AG04449 (cell line): Measurements from ENCODE around the gene SH3RF1.

Source experiments
- CTCF ChIA-PET: fragments of 350-600 bp; formaldehyde crosslinking; extraction: SDS; loops from one replicate; lab custom pipeline; 2021; ENCODE audit warnings: antibody characterized with exemption; lab: Yijun Ruan, JAX
- POLR2A ChIA-PET: fragments of 400-600, 350-600 bp; formaldehyde crosslinking; extraction: SDS; loops from one replicate; lab custom pipeline; 2020; ENCODE audit warnings: antibody characterized with exemption, inconsistent platforms; lab: Yijun Ruan, JAX
- DNase-seq: peaks from one replicate; pipeline ENCODE4 v3.0.0-alpha.2; 2010; ENCODE audit warnings: low read depth, low spot score
- H3K4me3 ChIP-seq: 2 replicates; pipeline ENCODE4 v1.5.1; 2011; ENCODE audit warnings: low read depth, mild to moderate bottlenecking, control low read depth, low read length
- TF ChIP-seq, protein P1 (sequence below): IDR thresholded peaks from one replicate; pipeline ENCODE4 v1.5.1; 2011; ENCODE audit warnings: mild to moderate bottlenecking, moderate library complexity, low read length, control low read depth, inconsistent platforms; ENCODE audit not compliant: insufficient read depth; ENCODE audit errors: missing control alignments

SH3RF1 gene

DNA sequence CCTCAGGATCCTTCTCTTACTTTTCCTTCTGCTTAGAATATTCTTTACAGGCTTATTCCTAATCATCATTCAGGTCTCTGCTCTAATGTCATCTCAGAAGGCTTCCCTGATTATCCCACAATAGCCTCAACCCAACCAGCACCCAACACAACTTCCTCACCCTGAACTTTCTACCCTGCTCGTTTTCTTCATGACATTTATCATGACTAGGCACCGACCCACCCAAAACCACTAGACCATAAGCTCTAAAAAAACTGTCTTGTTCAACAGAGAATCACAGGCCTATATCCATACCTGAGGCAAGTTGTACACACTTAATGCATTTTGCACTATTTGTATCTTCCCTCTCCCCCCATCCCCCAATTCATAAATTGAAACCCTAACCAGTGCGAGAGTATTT lies 95.3 kb downstream of the SH3RF1 start:
- H3K4me3 ChIP-seq: no peak overlapping the region
- no peak for DNase-seq
- ChIA-PET CTCF (no interaction called here), POLR2A (no interaction called here)
- TF ChIP-seq, protein P1, sequence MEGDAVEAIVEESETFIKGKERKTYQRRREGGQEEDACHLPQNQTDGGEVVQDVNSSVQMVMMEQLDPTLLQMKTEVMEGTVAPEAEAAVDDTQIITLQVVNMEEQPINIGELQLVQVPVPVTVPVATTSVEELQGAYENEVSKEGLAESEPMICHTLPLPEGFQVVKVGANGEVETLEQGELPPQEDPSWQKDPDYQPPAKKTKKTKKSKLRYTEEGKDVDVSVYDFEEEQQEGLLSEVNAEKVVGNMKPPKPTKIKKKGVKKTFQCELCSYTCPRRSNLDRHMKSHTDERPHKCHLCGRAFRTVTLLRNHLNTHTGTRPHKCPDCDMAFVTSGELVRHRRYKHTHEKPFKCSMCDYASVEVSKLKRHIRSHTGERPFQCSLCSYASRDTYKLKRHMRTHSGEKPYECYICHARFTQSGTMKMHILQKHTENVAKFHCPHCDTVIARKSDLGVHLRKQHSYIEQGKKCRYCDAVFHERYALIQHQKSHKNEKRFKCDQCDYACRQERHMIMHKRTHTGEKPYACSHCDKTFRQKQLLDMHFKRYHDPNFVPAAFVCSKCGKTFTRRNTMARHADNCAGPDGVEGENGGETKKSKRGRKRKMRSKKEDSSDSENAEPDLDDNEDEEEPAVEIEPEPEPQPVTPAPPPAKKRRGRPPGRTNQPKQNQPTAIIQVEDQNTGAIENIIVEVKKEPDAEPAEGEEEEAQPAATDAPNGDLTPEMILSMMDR: no peak

DNA sequence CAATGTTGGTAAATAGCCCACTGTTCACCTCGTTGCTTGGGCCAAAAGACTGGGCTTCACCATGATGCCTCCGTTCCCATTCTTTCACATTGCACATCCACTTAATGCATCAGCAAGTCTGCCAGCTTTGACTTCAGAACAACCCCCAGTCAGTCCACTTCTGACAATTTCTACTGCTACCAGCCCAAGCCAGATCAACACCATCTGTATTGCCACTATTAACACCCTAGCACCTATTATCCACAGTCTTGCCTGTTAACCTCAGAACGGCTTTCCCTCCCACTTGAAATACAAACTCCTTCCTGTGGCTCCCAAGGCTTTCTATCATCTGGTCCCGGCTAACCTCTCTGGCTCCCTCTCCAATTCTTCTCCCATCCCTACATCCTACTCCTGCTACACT lies 95.7 kb downstream of the SH3RF1 start:
- DNase-seq: no peak
- H3K4me3 ChIP-seq: no peak overlapping the region
- ChIA-PET CTCF (no interaction called here), POLR2A (no interaction called here)
- TF ChIP-seq, protein P1: no peak

DNA sequence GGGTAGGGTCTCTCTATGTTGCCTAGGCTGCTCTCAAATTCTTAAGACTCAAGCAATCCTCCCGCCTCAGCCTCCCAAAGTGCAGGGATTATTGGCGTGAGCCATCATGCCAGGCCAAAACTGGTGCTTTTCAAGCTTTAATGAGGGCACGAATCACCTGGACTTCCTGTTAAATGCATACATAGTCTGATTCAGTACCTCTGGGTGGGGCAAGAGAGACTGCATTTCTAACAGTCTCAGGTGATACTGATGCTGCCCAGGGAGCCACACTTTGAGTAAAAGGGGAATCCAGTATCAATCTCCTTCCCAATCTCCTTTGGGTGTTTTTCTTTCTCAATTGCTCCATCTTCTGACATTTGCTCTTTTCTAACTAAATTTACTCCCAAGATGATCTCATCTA lies 96.5 kb downstream of the SH3RF1 start:
- ChIA-PET POLR2A (no interaction called here), CTCF (no interaction called here)
- H3K4me3 ChIP-seq: no peak overlapping the region
- DNase-seq: no peak
- TF ChIP-seq, protein P1: no peak

DNA sequence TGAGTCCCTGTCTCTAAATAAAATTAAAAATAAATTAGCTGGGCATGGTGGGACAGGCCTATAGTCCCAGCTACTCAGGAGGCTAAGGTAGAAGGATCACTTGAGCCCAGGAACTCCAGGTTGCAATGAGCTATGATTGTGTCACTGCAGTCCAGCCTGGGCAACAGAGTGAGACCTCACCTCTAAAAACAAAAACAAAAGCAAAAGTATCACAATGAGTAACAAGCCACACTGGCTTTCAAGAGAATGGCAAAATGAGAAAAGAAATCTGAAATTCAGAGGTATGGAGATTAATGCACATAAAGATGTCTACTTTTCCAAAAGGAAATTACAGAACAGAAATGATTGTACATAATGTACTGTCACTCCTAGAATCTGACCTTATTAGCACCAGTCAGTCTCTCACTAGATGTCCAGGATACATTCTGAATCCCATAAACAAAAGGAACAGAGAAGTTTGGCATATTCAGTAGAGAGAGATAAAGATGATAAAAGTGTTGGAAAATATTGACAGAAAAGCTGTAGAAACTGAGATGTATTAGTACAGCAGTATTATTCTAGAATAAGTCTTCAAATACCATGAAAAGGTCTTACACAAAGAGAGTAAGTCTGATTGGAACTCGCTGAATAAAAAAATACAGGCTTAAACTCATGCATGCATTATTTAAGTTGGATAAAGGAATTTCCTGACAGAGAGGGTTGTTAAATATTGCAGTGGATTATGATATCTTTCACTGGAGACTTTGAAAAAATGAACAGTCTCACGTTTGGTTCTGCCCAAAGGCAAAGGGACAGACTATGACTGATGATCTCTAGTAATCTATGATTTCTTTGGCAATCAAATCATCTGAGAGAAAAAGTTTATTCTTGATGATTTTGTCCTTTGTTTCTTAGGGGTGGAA lies 102.5 kb downstream of the SH3RF1 start:
- ChIA-PET POLR2A (no interaction called here), CTCF (interaction anchor here (1.5 kb wide), 1 partner anchor 17 kb away, joined by 3 read pairs; no protein-coding TSS in a partner anchor)
- no peak overlapping the region for H3K4me3 ChIP-seq
- TF ChIP-seq, protein P1: no peak
- no peak for DNase-seq

DNA sequence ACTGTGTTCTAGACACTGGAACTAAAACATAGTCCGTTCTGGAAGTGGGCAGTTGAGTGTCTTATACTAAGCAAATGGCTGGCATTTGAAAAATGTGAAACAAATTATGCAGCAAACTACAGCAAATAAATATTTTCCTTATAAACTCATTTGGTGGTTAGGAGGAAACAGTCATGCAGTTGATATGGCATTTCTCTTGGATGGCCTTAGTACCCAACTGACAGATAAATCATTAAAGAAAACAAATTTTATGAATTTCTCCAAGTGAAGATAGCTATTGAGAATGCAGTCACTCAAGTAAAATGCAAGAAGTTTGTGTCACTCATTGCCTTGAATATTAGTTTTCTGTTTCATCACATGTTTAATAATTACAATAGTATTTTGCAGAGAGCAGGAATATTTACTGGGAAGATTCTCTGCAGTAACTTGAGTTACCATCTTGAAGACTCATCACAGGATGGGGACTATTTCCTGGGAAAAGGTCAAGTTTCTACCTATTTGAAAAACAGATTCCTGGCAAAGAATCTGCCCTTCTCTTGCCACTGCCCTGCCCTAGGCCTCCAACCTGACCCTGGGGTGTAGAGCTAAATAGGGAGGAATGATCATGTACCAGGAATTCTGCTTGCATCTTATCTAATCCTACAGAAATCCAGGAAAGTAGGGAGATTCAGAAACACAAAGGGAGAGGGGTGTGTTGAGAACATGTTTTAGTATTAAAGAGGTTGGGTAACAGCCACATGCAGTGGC lies 105.9 kb downstream of the SH3RF1 start:
- ChIA-PET POLR2A (no interaction called here), CTCF (interaction anchor here (0.6 kb wide), 1 partner anchor 178 kb away, joined by 3 read pairs; no protein-coding TSS in a partner anchor)
- H3K4me3 ChIP-seq: no peak overlapping the region
- TF ChIP-seq, protein P1: no peak
- DNase-seq: peak; percentile 60
